IMR-90 (cell line): ENCODE results near the gene ZNF608. TPM values are rescaled to one million over a fixed set of nuclear protein-coding genes. Genes with fewer than 3 reads are reported as not detected.

Experiments used
- ATAC-seq: fragments of 200-7000 bp; cut with Tn5 transposase; 2 replicates; pipeline ENCODE4 v1.9.1; 2020; ENCODE audit warnings: low read depth, mild to moderate bottlenecking, moderate library complexity
- BruUV-seq: library from RNA; stranded (reverse); fragments of 400-500 nt; replicated peaks from 2 replicates; lab custom pipeline; 2021; lab: Mats Ljungman, UMichigan
- CTCF ChIA-PET: fragments of 300-600 bp; formaldehyde crosslinking; extraction: SDS; loops from one replicate; lab custom pipeline; 2021; ENCODE audit warnings: antibody characterized with exemption; lab: Yijun Ruan, JAX
- POLR2A ChIA-PET: fragments of 300-600 bp; sonication (Branson Sonifier 250); formaldehyde crosslinking; loops from one replicate; lab custom pipeline; 2022; ENCODE audit warnings: antibody characterized with exemption; ENCODE audit not compliant: unreplicated experiment; lab: Charles Lee
- DNase-seq: peaks from one replicate; pipeline ENCODE4 v3.0.0; 2013
- H2AFZ ChIP-seq: replicated peaks from 2 replicates; pipeline ENCODE3; 2013; ENCODE audit warnings: low read length, mild to moderate bottlenecking; ENCODE audit not compliant: poor library complexity
- H2AK5ac ChIP-seq: 2 replicates; pipeline ENCODE4 v1.6.1; 2013; ENCODE audit warnings: low read depth, low read length, inconsistent platforms
- H2AK9ac ChIP-seq: replicated peaks from 2 replicates; pipeline ENCODE3; 2013; ENCODE audit warnings: mild to moderate bottlenecking, low read depth, low read length, moderate library complexity; ENCODE audit not compliant: poor library complexity
- H2BK120ac ChIP-seq: 2 replicates; pipeline ENCODE4 v1.6.1; 2013; ENCODE audit warnings: low read depth, low read length, inconsistent platforms
- H2BK15ac ChIP-seq: 3 replicates; pipeline ENCODE4 v1.6.1; 2013; ENCODE audit warnings: low read depth, low read length, inconsistent platforms
- H2BK20ac ChIP-seq: 2 replicates; pipeline ENCODE4 v1.6.1; 2013; ENCODE audit warnings: low read depth, mild to moderate bottlenecking, inconsistent platforms, low read length, moderate library complexity
- H2BK5ac ChIP-seq: 2 replicates; pipeline ENCODE4 v1.6.1; 2013; ENCODE audit warnings: mild to moderate bottlenecking, low read depth, low read length, inconsistent platforms; ENCODE audit not compliant: poor library complexity, severe bottlenecking
- H3K14ac ChIP-seq: replicated peaks from 2 replicates; pipeline ENCODE4 v1.6.1; 2013; ENCODE audit warnings: low read depth, low read length, inconsistent platforms
- H3K18ac ChIP-seq: 2 replicates; pipeline ENCODE4 v1.6.1; 2013; ENCODE audit warnings: low read depth, low read length, control low read depth
- H3K23ac ChIP-seq: 2 replicates; pipeline ENCODE4 v1.6.1; 2013; ENCODE audit warnings: low read depth, low read length, inconsistent platforms
- H3K27ac ChIP-seq: 2 replicates; pipeline ENCODE4 v1.5.1; 2013; ENCODE audit warnings: mild to moderate bottlenecking, control low read depth, low read length; ENCODE audit not compliant: insufficient read depth
- H3K27me3 ChIP-seq: 2 replicates; pipeline ENCODE4 v1.6.1; 2013; ENCODE audit warnings: low read length; ENCODE audit not compliant: control insufficient read depth, insufficient read depth
- H3K36me3 ChIP-seq: 2 replicates; pipeline ENCODE4 v1.6.1; 2013; ENCODE audit warnings: low read length, mixed read lengths; ENCODE audit not compliant: control insufficient read depth, insufficient read depth
- H3K4ac ChIP-seq: 2 replicates; pipeline ENCODE4 v1.6.1; 2013; ENCODE audit warnings: low read depth, low read length, inconsistent platforms
- H3K4me1 ChIP-seq: 2 replicates; pipeline ENCODE4 v1.6.1; 2013; ENCODE audit warnings: low read length, mixed read lengths; ENCODE audit not compliant: control insufficient read depth, insufficient read depth
- H3K4me2 ChIP-seq: 2 replicates; pipeline ENCODE4 v1.6.1; 2013; ENCODE audit warnings: low read depth, mild to moderate bottlenecking, control low read depth, low read length, moderate library complexity
- H3K4me3 ChIP-seq: 2 replicates; pipeline ENCODE4 v1.5.1; 2013; ENCODE audit warnings: low read depth, mild to moderate bottlenecking, control low read depth, low read length, moderate library complexity; ENCODE audit not compliant: insufficient read depth
- H3K56ac ChIP-seq: 2 replicates; pipeline ENCODE4 v1.6.1; 2013; ENCODE audit warnings: low read length, inconsistent platforms; ENCODE audit not compliant: insufficient read depth; ENCODE audit errors: extremely low read depth
- H3K79me1 ChIP-seq, 2 experiments: 2 replicates each; pipeline ENCODE4 v1.6.1; 2013; ENCODE audit warnings: low read length in 2 of 2, inconsistent platforms in 1 of 2, low read depth in 1 of 2
- H3K9ac ChIP-seq: 2 replicates; pipeline ENCODE4 v1.6.1; 2013; ENCODE audit warnings: low read depth, low read length, control low read depth
- H3K9me1 ChIP-seq: 2 replicates; pipeline ENCODE4 v1.6.1; 2013; ENCODE audit warnings: low read length, inconsistent platforms; ENCODE audit not compliant: insufficient read depth
- H3K9me3 ChIP-seq: 2 replicates; pipeline ENCODE4 v1.6.1; 2013; ENCODE audit warnings: low read length; ENCODE audit not compliant: control insufficient read depth, insufficient read depth
- H4K20me1 ChIP-seq: 2 replicates; pipeline ENCODE4 v1.6.1; 2013; ENCODE audit warnings: low read length, inconsistent platforms; ENCODE audit not compliant: insufficient read depth
- H4K5ac ChIP-seq: 2 replicates; pipeline ENCODE4 v1.6.1; 2013; ENCODE audit warnings: mild to moderate bottlenecking, low read depth, low read length, control low read depth
- H4K8ac ChIP-seq, 2 experiments: 2 replicates each; pipeline ENCODE4 v1.6.1; 2013; ENCODE audit warnings: low read depth in 2 of 2, low read length in 2 of 2, control low read depth in 1 of 2, inconsistent platforms in 1 of 2
- H4K91ac ChIP-seq: 2 replicates; pipeline ENCODE4 v1.6.1; 2013; ENCODE audit warnings: low read depth, low read length, inconsistent platforms; ENCODE audit not compliant: insufficient read depth
- CHD1 ChIP-seq: IDR thresholded peaks from 2 replicates; pipeline ENCODE4 v1.6.1; 2012; ENCODE audit warnings: low read depth, low read length, improper control_type of control experiment
- FOS ChIP-seq: fragments of 150-350 bp; IDR thresholded peaks from 2 replicates; pipeline ENCODE4 v1.6.1; 2016; ENCODE audit warnings: low read depth, low read length
- MAFK ChIP-seq: IDR thresholded peaks from 2 replicates; pipeline ENCODE4 v1.6.1; 2012; ENCODE audit warnings: low read depth, low read length, improper control_type of control experiment
- MXI1 ChIP-seq: IDR thresholded peaks from 2 replicates; pipeline ENCODE4 v1.6.1; 2012; ENCODE audit warnings: low read depth, mild to moderate bottlenecking, low read length, moderate library complexity, borderline replicate concordance
- POLR2A ChIP-seq: IDR thresholded peaks from 2 replicates; pipeline ENCODE4 v1.6.1; 2012; ENCODE audit warnings: mild to moderate bottlenecking, low read depth, low read length
- RAD21 ChIP-seq: IDR thresholded peaks from 2 replicates; pipeline ENCODE4 v1.6.1; 2012; ENCODE audit warnings: low read length, improper control_type of control experiment
- SMC3 ChIP-seq: fragments of 150-350 bp; IDR thresholded peaks from 2 replicates; pipeline ENCODE4 v1.6.1; 2016; ENCODE audit warnings: low read depth, mild to moderate bottlenecking, antibody characterized with exemption, low read length, moderate library complexity
- dilution Hi-C: fragments of 300-500 bp; cut with HindIII; formaldehyde crosslinking; loops from one replicate; pipeline ENCODE4 v1.14.3; 2018; ENCODE audit warnings: low sequenced_read_pairs; ENCODE audit not compliant: unreplicated experiment
- in situ Hi-C: fragments of 300-500 bp; cut with MboI; formaldehyde crosslinking; loops from 3 replicates; pipeline ENCODE4 v1.14.3; 2019; ENCODE audit warnings: low sequenced_read_pairs, inconsistent platforms, mixed read lengths
- intact Hi-C: fragments of 100-400 bp; cut with micrococcal nuclease; formaldehyde crosslinking; loops from 2 replicates; pipeline ENCODE4 v1.10.0; 2022
- polyA plus RNA-seq, 3 experiments: library from polyadenylated mRNA; depleted of rRNA; stranded (reverse); fragments of >200 nt; gene quantifications; 2 replicates each; pipeline ENCODE4 v1.2.3, GENCODE V29; 2012; ENCODE audit warnings: low replicate concordance in 1 of 3
- total RNA-seq: library from RNA; depleted of rRNA; stranded (reverse); fragments of >200 nt; gene quantifications from 2 replicates; pipeline ENCODE4 v1.2.3, GENCODE V29; 2012
- TF ChIP-seq, protein P1 (sequence below): fragments of 150-350 bp; IDR thresholded peaks from 2 replicates; pipeline ENCODE4 v1.6.1; 2017; ENCODE audit warnings: mild to moderate bottlenecking, antibody characterized with exemption, low read length, low read depth

The ZNF608 gene
- total and polyA plus RNA-seq, 2 of the 4 experiments (the other 2 are of a cell fraction): 9.8 to 15.1 TPM

DNA sequence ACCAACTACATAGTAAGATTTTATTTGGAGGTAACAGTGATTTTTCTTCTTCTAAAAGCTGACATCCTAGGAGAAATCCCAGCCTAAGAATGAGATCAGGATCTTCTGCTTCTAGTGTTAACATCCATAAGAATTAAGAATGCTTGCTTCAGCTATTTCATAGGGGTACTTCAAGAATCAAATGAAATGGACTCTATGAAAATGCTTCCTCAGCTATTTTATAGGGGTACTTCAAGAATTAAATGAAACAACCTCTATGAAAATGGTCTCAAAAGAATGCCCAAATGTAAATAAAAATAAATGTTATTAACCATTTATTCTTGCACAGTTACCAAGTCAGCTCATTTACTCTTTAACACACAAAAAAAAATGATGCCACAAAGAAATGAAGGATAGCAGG, 31.5 kb downstream of the ZNF608 start:
- Histone ChIP-seq H3K56ac (no peak overlapping the region), H4K91ac (no peak overlapping the region), H3K27me3 (no peaks in the 10 kb centered on the region), H4K5ac (no peak overlapping the region), H2BK15ac (no peak overlapping the region), H3K23ac (no peak overlapping the region), H3K14ac (no peak overlapping the region), H2BK5ac (no peak overlapping the region), H3K18ac (no peak overlapping the region), H2BK120ac (no peak overlapping the region), H3K79me1 (peaks cover 34 to 45% of the 10 kb centered on the region in 2 experiments), H3K27ac (no peak overlapping the region), H3K9ac (no peak overlapping the region), H2AFZ (no peak overlapping the region), H4K8ac (no peak overlapping the region), H4K20me1 (peaks cover 3% of the 10 kb centered on the region; the same call in 1 of the 2 replicates), H3K4me1 (no peaks in the 10 kb centered on the region), H2AK5ac (no peak overlapping the region), H3K36me3 (peaks cover 3% of the 10 kb centered on the region; the same call in 1 of the 2 replicates), H3K9me1 (0 out of 2 replicates have a peak, but pooled peaks cover 2% of the 10 kb centered on the region), H3K4me2 (no peak overlapping the region), H2AK9ac (no peak overlapping the region), H3K4ac (no peak overlapping the region), H3K4me3 (no peak overlapping the region), H2BK20ac (no peak overlapping the region), H3K9me3 (no peaks in the 10 kb centered on the region)
- BruUV-seq: no TSS peak
- ChIA-PET POLR2A (no interaction called here), CTCF (no interaction called here)
- ATAC-seq (no peak), DNase-seq (no peak)
- TF ChIP-seq CHD1 (no peak), POLR2A (no peak), RAD21 (no peak), MXI1 (no peak), FOS (no peak), MAFK (peak; percentile 80), SMC3 (no peak)
- TF ChIP-seq, protein P1, sequence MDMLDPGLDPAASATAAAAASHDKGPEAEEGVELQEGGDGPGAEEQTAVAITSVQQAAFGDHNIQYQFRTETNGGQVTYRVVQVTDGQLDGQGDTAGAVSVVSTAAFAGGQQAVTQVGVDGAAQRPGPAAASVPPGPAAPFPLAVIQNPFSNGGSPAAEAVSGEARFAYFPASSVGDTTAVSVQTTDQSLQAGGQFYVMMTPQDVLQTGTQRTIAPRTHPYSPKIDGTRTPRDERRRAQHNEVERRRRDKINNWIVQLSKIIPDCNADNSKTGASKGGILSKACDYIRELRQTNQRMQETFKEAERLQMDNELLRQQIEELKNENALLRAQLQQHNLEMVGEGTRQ: no peak
- in situ Hi-C loops (no loop called here), dilution Hi-C loops (no loop called here), intact Hi-C loops (no loop called here)
